B cell (primary cell): ENCODE measurements around the gene ARHGEF39. TPM values are rescaled to one million over a fixed set of nuclear protein-coding genes. Genes with fewer than 3 reads are reported as not detected.
A peak's percentile ranks its signal among the peaks of the same experiment; 100 is the strongest.

Experiments used
- ATAC-seq: fragments of 200-7000 bp; cut with Tn5 transposase; one replicate; pipeline ENCODE4 v1.10.0; 2021; ENCODE audit warnings: low read depth, mild to moderate bottlenecking, moderate number of reproducible peaks, moderate library complexity
- CTCF ChIA-PET: fragments of 350-600 bp; sonication (Branson Sonifier 250); formaldehyde crosslinking; loops from one replicate; lab custom pipeline; 2021; ENCODE audit warnings: antibody characterized with exemption, inconsistent platforms; lab: Charles Lee
- POLR2A ChIA-PET: fragments of 350-600 bp; sonication (Branson Sonifier 250); formaldehyde crosslinking; loops from one replicate; lab custom pipeline; 2021; ENCODE audit warnings: antibody characterized with exemption; lab: Charles Lee
- DNase-seq: peaks from one replicate; pipeline ENCODE4 v3.0.0; 2013
- H2AFZ ChIP-seq: 2 replicates; pipeline ENCODE4 v1.6.1; 2012; ENCODE audit warnings: mild to moderate bottlenecking, low read depth, low read length; ENCODE audit not compliant: insufficient read depth, poor library complexity, severe bottlenecking
- H3K27ac ChIP-seq, 2 donors: 1 replicate in 1 of 2; 2 replicates in 1 of 2; pipeline ENCODE4 v1.5.1; 2012 to 2013; ENCODE audit warnings: low read length in 2 of 2, mild to moderate bottlenecking in 2 of 2, moderate library complexity in 1 of 2
- H3K27me3 ChIP-seq, 4 experiments: fragments of 200-600 bp in 1 of 4; sonication (generic) in 1 of 4; replicated peaks in 1 of 4; 1 replicate in 2 of 4; 2 replicates in 2 of 4; pipeline versions ENCODE4 v1.6.1 to v1.7.0; 2013 to 2016; ENCODE audit warnings: low read length in 3 of 4, mild to moderate bottlenecking in 2 of 4, mixed read lengths in 1 of 4, moderate library complexity in 1 of 4; ENCODE audit not compliant: insufficient read depth in 4 of 4, control insufficient read depth in 3 of 4; ENCODE audit errors: control extremely low read depth in 1 of 4
- H3K36me3 ChIP-seq, 2 experiments: replicated peaks in 1 of 2; 1 replicate in 1 of 2; 2 replicates in 1 of 2; pipeline versions ENCODE4 v1.6.1 to v1.7.1; 2013; ENCODE audit warnings: low read length in 1 of 2; ENCODE audit not compliant: insufficient read depth in 2 of 2, control insufficient read depth in 1 of 2; ENCODE audit errors: control extremely low read depth in 1 of 2, extremely low read depth in 1 of 2
- H3K4me1 ChIP-seq, 2 donors: fragments of 200-600 bp in 1 of 2; sonication (generic) in 1 of 2; 1 replicate in 1 of 2; 2 replicates in 1 of 2; pipeline versions ENCODE4 v1.5.1 to v1.6.1; 2013 to 2017; ENCODE audit warnings: low read length in 2 of 2; ENCODE audit not compliant: control insufficient read depth in 2 of 2, insufficient read depth in 2 of 2
- H3K4me2 ChIP-seq: replicated peaks from 2 replicates; pipeline ENCODE3; 2012; ENCODE audit warnings: mild to moderate bottlenecking, low read depth, low read length; ENCODE audit not compliant: poor library complexity, severe bottlenecking
- H3K4me3 ChIP-seq, 5 experiments: fragments of 200-600 bp in 1 of 5; sonication (generic) in 1 of 5; 1 replicate in 3 of 5; 2 replicates in 2 of 5; pipeline versions ENCODE4 v1.5.1 to v1.7.0; 2011 to 2016; ENCODE audit warnings: low read length in 4 of 5, mild to moderate bottlenecking in 4 of 5, low read depth in 2 of 5, control low read depth in 1 of 5, moderate library complexity in 1 of 5; ENCODE audit not compliant: insufficient read depth in 1 of 5; ENCODE audit errors: control extremely low read depth in 1 of 5, extremely low read depth in 1 of 5
- H3K79me2 ChIP-seq: fragments of 200-600 bp; sonication (generic); one replicate; pipeline ENCODE4 v1.6.0; 2016; ENCODE audit warnings: low read length; ENCODE audit not compliant: control insufficient read depth, insufficient read depth
- H3K9ac ChIP-seq: fragments of 200-600 bp; sonication (generic); 2 replicates; pipeline ENCODE4 v1.6.1; 2017; ENCODE audit warnings: mild to moderate bottlenecking, low read length, moderate library complexity
- H3K9me3 ChIP-seq, 3 donors: one replicate each; pipeline versions ENCODE4 v1.6.1 to v1.7.1; 2013; ENCODE audit warnings: low read length in 2 of 3; ENCODE audit not compliant: control insufficient read depth in 2 of 3, insufficient read depth in 1 of 3; ENCODE audit errors: control extremely low read depth in 1 of 3
- H4K20me1 ChIP-seq: 2 replicates; pipeline ENCODE4 v1.6.0; 2012; ENCODE audit warnings: mild to moderate bottlenecking, low read length; ENCODE audit not compliant: insufficient read depth, control insufficient read depth, poor library complexity, severe bottlenecking
- H3K27ac Mint-ChIP-seq: one replicate; pipeline ENCODE4 v1.8.0; 2021; ENCODE audit warnings: mixed read lengths
- H3K27me3 Mint-ChIP-seq: one replicate; pipeline ENCODE4 v1.8.0; 2021; ENCODE audit warnings: mixed read lengths
- H3K4me1 Mint-ChIP-seq: one replicate; pipeline ENCODE4 v1.8.0; 2021; ENCODE audit warnings: mixed read lengths
- H3K4me3 Mint-ChIP-seq: one replicate; pipeline ENCODE4 v1.8.0; 2021; ENCODE audit warnings: mixed read lengths
- H3K9me3 Mint-ChIP-seq: one replicate; pipeline ENCODE4 v1.8.0; 2022; ENCODE audit warnings: mixed read lengths; ENCODE audit not compliant: insufficient read depth
- CTCF ChIP-seq: fragments of 200-600 bp; IDR thresholded peaks from one replicate; pipeline ENCODE4 v1.8.0; 2022; ENCODE audit warnings: antibody characterized with exemption, mild to moderate bottlenecking
- EZH2 ChIP-seq: IDR thresholded peaks from 2 replicates; pipeline ENCODE4 v1.6.1; 2012; ENCODE audit warnings: borderline replicate concordance, low read depth, mild to moderate bottlenecking, moderate library complexity, low read length; ENCODE audit not compliant: insufficient read depth, poor library complexity, severe bottlenecking
- WGBS: methylation state at CpG from one replicate; pipeline ENCODE4 v1.1.5; 2013; ENCODE audit warnings: missing lambda C conversion rate; ENCODE audit not compliant: insufficient coverage; 5-methylcytosine and 5-hydroxymethylcytosine counted together
- intact Hi-C: fragments of 100-400 bp; cut with micrococcal nuclease; formaldehyde crosslinking; loops from one replicate; pipeline ENCODE4 v1.10.0; 2022
- polyA plus RNA-seq: library from polyadenylated mRNA; depleted of rRNA; stranded (reverse); fragments of >200 nt; gene quantifications from 2 replicates; pipeline ENCODE4 v1.2.3, GENCODE V29; 2012
- total RNA-seq, 2 donors: library from RNA; stranded (reverse); fragments of 120-200 nt in 1 of 2; gene quantifications; 1 replicate in 1 of 2; 2 replicates in 1 of 2; pipeline versions ENCODE4 v1.2.3 to v1.2.4, GENCODE V29; 2013 to 2022

Gene ARHGEF39
- total and polyA plus RNA-seq, 2 donors (not counting 1 experiment from before 2014, with no cell fraction given) = 0.40 to 0.62 TPM

- 0% methylated on average over 2 of the region's 5 CpGs for whole genome bisulfite sequencing
- no peaks in the 10 kb centered on the region for H3K9me3 ChIP-seq
- ATAC-seq = peak; percentile 31
- Mint-ChIP-seq H3K4me3 (peak overlapping the region; percentile 44), H3K27ac (peak overlapping the region; percentile 62), H3K27me3 (no peaks in the 10 kb centered on the region), H3K9me3 (no peaks in the 10 kb centered on the region), H3K4me1 (peaks cover 45% of the 10 kb centered on the region)
- H4K20me1 ChIP-seq = no peaks in the 10 kb centered on the region
- peaks cover 31 to 39% of the 10 kb centered on the region in 2 donors for H3K4me1 ChIP-seq
- H3K27ac ChIP-seq = no peak overlapping the region
- POLR2A ChIA-PET = interaction anchor here (0.7 kb wide), 1 partner anchor 23 kb away, joined by 4 read pairs; no protein-coding TSS in a partner anchor
- H3K4me2 ChIP-seq = peak overlapping the region; percentile 13
- CTCF ChIA-PET = interaction anchor here (0.8 to 15.0 kb wide), 6 partner anchors 8 to 63 kb away, joined by 3 to 268 read pairs (median 72); partner anchors contain the start of genes CD72 and SIT1
- intact Hi-C loops = no loop called here
- no peak overlapping the region for H3K9ac ChIP-seq
- peak; percentile 60 for DNase-seq
- TF ChIP-seq EZH2 (no peak), CTCF (no peak)
- no peak overlapping the region for H2AFZ ChIP-seq
- H3K4me3 ChIP-seq = no peak overlapping the region
- no peaks in the 10 kb centered on the region for H3K36me3 ChIP-seq
- H3K27me3 ChIP-seq = no peaks in the 10 kb centered on the region
- H3K79me2 ChIP-seq = no peaks in the 10 kb centered on the region
Observed at GRCh38 chr9:35666549-35666948, 1.6 kb upstream of the ARHGEF39 start.

GRCh38 chr9:35666045-35666444 lies 1.1 kb upstream of the ARHGEF39 start:
- POLR2A ChIA-PET = interaction anchor here (0.7 to 1.8 kb wide), 3 partner anchors 19 to 53 kb away, joined by 4 to 6 read pairs (median 4); no protein-coding TSS in a partner anchor
- H2AFZ ChIP-seq = no peak overlapping the region

More at GRCh38 chr9:35666045-35666444, 1.1 kb upstream of the ARHGEF39 start:
- no peak for TF ChIP-seq CTCF
- no peak for TF ChIP-seq EZH2
- DNase-seq (no peak), ATAC-seq (no peak)
- Histone ChIP-seq H3K4me3 (no peak overlapping the region), H3K9me3 (no peaks in the 10 kb centered on the region), H3K4me2 (peak overlapping the region; percentile 13), H3K27ac (no peak overlapping the region), H3K36me3 (peaks cover 0 to 3% of the 10 kb centered on the region in 2 experiments), H4K20me1 (no peaks in the 10 kb centered on the region), H3K79me2 (peaks cover under 1% of the 10 kb centered on the region), H3K4me1 (peaks cover 34 to 44% of the 10 kb centered on the region in 2 donors), H3K9ac (no peak overlapping the region), H3K27me3 (no peaks in the 10 kb centered on the region)
- Mint-ChIP-seq H3K9me3 (no peaks in the 10 kb centered on the region), H3K27ac (no peak overlapping the region), H3K27me3 (no peaks in the 10 kb centered on the region), H3K4me1 (peaks cover 49% of the 10 kb centered on the region), H3K4me3 (peak overlapping the region; percentile 54)
- WGBS = no CpG with 5 or more reads among the region's 1 CpG
- CTCF ChIA-PET = interaction anchor here (1.0 to 15.0 kb wide), 8 partner anchors 9 to 66 kb away, joined by 3 to 268 read pairs (median 10); partner anchors contain the start of genes CD72, CREB3, SIT1 and TLN1
- intact Hi-C loops = no loop called here
